Smooth muscle cell (in vitro differentiated cells): ENCODE measurements around the gene PLEKHB2. TPM values are rescaled to one million over a fixed set of nuclear protein-coding genes. Genes with fewer than 3 reads are reported as not detected.
A peak's percentile ranks its signal among the peaks of the same experiment; 100 is the strongest.

ENCODE experiments used
- DNase-seq: peaks from one replicate; lab custom pipeline; 2025; ENCODE audit not compliant: unreplicated experiment; lab: John Stamatoyannopoulos, UW
- H2AFZ ChIP-seq: fragments of 200-600 bp; sonication (generic); 2 replicates; pipeline ENCODE4 v1.6.0; 2016; ENCODE audit warnings: antibody characterized with exemption, low read depth, mild to moderate bottlenecking
- H3F3A ChIP-seq: fragments of 200-600 bp; sonication (generic); 2 replicates; pipeline ENCODE4 v1.6.0; 2017; ENCODE audit warnings: antibody characterized with exemption, low read depth
- H3K27ac ChIP-seq: fragments of 200-600 bp; sonication (generic); 2 replicates; pipeline ENCODE4 v1.5.1; 2016; ENCODE audit warnings: low read depth, mild to moderate bottlenecking
- H3K27me3 ChIP-seq: fragments of 200-600 bp; sonication (generic); 2 replicates; pipeline ENCODE4 v1.6.1; 2016; ENCODE audit warnings: low read depth, mild to moderate bottlenecking
- H3K36me3 ChIP-seq: fragments of 200-600 bp; sonication (generic); 2 replicates; pipeline ENCODE4 v1.5.1; 2016; ENCODE audit warnings: low read depth
- H3K4me1 ChIP-seq: fragments of 200-600 bp; sonication (generic); 2 replicates; pipeline ENCODE4 v1.5.1; 2016; ENCODE audit warnings: low read depth
- H3K4me2 ChIP-seq: fragments of 200-600 bp; sonication (generic); 2 replicates; pipeline ENCODE4 v1.6.0; 2016; ENCODE audit warnings: mild to moderate bottlenecking
- H3K4me3 ChIP-seq: fragments of 200-600 bp; sonication (generic); 2 replicates; pipeline ENCODE4 v1.5.1; 2016; ENCODE audit warnings: mild to moderate bottlenecking
- H3K79me2 ChIP-seq: fragments of 200-600 bp; sonication (generic); 2 replicates; pipeline ENCODE4 v1.6.0; 2016; ENCODE audit warnings: low read depth, mild to moderate bottlenecking
- H3K9ac ChIP-seq: fragments of 200-600 bp; sonication (generic); 2 replicates; pipeline ENCODE4 v1.6.0; 2016; ENCODE audit warnings: low read depth
- H3K9me3 ChIP-seq: fragments of 200-600 bp; sonication (generic); replicated peaks from 2 replicates; pipeline ENCODE4 v1.5.1; 2016; ENCODE audit warnings: low read depth
- H4K20me1 ChIP-seq: fragments of 200-600 bp; sonication (generic); 2 replicates; pipeline ENCODE4 v1.6.0; 2016; ENCODE audit warnings: low read depth
- WGBS: methylation state at CpG from one replicate; pipeline ENCODE4 v1.1.7; 2016; ENCODE audit warnings: low lambda C conversion rate; 5-methylcytosine and 5-hydroxymethylcytosine counted together
- polyA plus RNA-seq: library from polyadenylated mRNA; unstranded; fragments of >200 nt; fragmentation: Nextera tagmentation; extraction: Ambion mirVana; gene quantifications from 2 replicates; pipeline ENCODE4 v1.2.1, GENCODE V29; 2016
- total RNA-seq: library from RNA; depleted of rRNA; stranded (reverse); fragments of >200 nt; gene quantifications from 2 replicates; pipeline ENCODE4 v1.2.3, GENCODE V29; 2014
- TF ChIP-seq, protein P1 (sequence below): fragments of 200-600 bp; sonication (generic); IDR thresholded peaks from 2 replicates; pipeline ENCODE4 v1.5.1; 2017; ENCODE audit warnings: borderline replicate concordance, mild to moderate bottlenecking, antibody characterized with exemption; ENCODE audit not compliant: insufficient read depth, poor library complexity, severe bottlenecking

Gene PLEKHB2
- total and polyA plus RNA-seq, 2 experiments from 2014 or later, result 25.7 to 33.6 TPM

DNA sequence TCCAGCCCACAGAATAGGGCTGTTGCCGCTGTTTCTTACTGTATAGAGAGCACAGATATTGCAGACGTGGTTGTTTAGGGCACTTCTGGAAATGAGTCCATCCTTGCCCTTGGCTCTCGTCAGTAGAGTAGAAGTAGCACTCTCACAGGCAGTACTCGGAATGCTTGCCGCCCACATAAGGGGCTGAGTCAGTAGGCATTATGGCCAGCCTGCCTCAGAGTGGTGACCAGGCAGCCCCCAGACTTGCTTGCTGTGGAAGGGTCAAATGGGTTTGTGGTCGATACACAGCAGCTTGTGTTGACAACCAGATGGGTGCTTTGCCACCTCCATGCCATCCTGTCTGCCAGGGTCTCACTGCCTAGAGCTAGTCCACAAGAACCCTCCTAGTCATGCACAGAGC, 38.7 kb downstream of the PLEKHB2 start:
- Histone ChIP-seq H3K27me3 (no peaks in the 10 kb centered on the region), H3K4me3 (no peak overlapping the region), H3K36me3 (no peaks in the 10 kb centered on the region), H4K20me1 (peaks cover 56% of the 10 kb centered on the region), H3K27ac (peak overlapping the region; percentile 71), H3K4me2 (peak overlapping the region; percentile 39), H3F3A (no peaks in the 10 kb centered on the region), H3K9ac (no peak overlapping the region), H3K4me1 (no peaks in the 10 kb centered on the region), H2AFZ (no peak overlapping the region), H3K9me3 (no peaks in the 10 kb centered on the region), H3K79me2 (peaks cover 7% of the 10 kb centered on the region)
- 41% methylated on average over 6 of the region's 6 CpGs for WGBS
- DNase-seq, result no peak
- TF ChIP-seq, protein P1, sequence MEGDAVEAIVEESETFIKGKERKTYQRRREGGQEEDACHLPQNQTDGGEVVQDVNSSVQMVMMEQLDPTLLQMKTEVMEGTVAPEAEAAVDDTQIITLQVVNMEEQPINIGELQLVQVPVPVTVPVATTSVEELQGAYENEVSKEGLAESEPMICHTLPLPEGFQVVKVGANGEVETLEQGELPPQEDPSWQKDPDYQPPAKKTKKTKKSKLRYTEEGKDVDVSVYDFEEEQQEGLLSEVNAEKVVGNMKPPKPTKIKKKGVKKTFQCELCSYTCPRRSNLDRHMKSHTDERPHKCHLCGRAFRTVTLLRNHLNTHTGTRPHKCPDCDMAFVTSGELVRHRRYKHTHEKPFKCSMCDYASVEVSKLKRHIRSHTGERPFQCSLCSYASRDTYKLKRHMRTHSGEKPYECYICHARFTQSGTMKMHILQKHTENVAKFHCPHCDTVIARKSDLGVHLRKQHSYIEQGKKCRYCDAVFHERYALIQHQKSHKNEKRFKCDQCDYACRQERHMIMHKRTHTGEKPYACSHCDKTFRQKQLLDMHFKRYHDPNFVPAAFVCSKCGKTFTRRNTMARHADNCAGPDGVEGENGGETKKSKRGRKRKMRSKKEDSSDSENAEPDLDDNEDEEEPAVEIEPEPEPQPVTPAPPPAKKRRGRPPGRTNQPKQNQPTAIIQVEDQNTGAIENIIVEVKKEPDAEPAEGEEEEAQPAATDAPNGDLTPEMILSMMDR, result no peak

DNA sequence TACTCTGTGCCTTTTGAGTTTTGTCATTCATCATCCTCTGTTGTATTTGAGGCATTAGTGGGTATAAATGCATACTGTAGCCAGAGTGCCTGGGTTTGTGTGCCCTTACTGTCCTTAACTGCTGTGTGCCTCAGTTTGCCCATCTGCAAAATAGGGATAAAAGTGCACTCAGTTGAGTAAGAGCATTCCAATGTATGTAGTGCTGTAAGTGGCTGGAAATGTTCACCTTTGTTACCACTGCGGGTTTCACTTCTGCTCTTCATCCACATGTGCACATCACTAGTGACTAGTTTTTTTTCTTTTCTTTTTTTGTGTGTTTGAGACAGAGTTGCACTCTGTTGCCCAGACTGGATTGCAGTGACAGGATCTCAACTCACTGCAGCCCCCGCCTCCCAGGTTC, 39.9 kb downstream of the PLEKHB2 start:
- Histone ChIP-seq H3F3A (no peaks in the 10 kb centered on the region), H3K27me3 (no peaks in the 10 kb centered on the region), H3K4me2 (no peak overlapping the region), H3K9ac (no peak overlapping the region), H3K9me3 (no peaks in the 10 kb centered on the region), H3K27ac (no peak overlapping the region), H3K79me2 (peaks cover 7% of the 10 kb centered on the region), H3K4me1 (no peaks in the 10 kb centered on the region), H3K36me3 (no peaks in the 10 kb centered on the region), H3K4me3 (no peak overlapping the region), H2AFZ (no peak overlapping the region), H4K20me1 (peaks cover 44% of the 10 kb centered on the region)
- TF ChIP-seq, protein P1, result no peak
- no peak for DNase-seq
- WGBS, result 100% methylated on average over 2 of the region's 2 CpGs

DNA sequence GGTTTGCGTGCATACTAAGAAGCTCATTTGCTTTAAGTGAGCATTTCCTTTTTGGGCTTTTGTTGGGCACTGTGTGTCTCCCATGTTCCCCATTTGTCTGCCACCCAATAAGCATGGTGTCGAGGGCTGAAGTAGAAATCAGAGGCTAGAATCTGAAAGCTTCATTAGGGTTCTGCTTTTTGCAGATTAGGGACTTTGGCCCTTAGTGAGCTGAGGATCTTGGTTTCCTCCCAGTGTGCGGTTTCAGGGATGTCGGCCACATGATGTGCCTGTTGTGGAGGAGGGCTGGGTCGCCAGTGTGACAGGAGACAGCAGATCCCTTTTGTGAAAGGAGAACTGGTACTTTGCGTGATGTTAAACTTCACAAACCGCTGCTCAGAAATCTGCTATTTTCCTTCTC, 41.1 kb downstream of the PLEKHB2 start:
- H3K36me3 ChIP-seq, result no peaks in the 10 kb centered on the region
- DNase-seq, result no peak
- TF ChIP-seq, protein P1, result no peak
- peaks cover 7% of the 10 kb centered on the region for H3K79me2 ChIP-seq
- H3K4me3 ChIP-seq, result no peak overlapping the region
- H2AFZ ChIP-seq, result no peak overlapping the region
- no peak overlapping the region for H3K9ac ChIP-seq
- WGBS, result 97% methylated on average over 7 of the region's 7 CpGs
- no peaks in the 10 kb centered on the region for H3K4me1 ChIP-seq
- peaks cover 44% of the 10 kb centered on the region for H4K20me1 ChIP-seq
- H3K27ac ChIP-seq, result no peak overlapping the region
- no peaks in the 10 kb centered on the region for H3K27me3 ChIP-seq
- no peaks in the 10 kb centered on the region for H3K9me3 ChIP-seq
- H3K4me2 ChIP-seq, result no peak overlapping the region
- no peaks in the 10 kb centered on the region for H3F3A ChIP-seq

DNA sequence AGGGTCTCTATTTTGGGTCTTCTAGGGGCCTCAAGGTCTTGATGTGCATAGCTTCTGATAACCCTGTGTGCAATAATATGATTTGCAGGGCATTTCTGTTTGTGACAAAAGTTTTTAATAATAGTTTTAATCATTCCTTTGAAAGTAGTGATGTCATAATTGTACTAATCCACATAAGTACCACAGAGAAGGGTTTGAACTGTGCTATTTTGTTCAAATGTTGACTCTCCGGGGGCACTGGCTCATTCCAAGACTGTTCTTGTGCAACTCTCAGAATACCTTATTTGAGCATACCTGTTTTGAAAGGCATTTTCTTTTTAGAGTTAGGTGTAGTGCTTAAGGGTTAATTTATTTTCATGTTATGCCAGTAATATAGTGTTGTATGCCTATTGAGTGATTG, 41.6 kb downstream of the PLEKHB2 start:
- H3K36me3 ChIP-seq, result no peaks in the 10 kb centered on the region
- no peak overlapping the region for H2AFZ ChIP-seq
- no peak overlapping the region for H3K4me3 ChIP-seq
- no peaks in the 10 kb centered on the region for H3F3A ChIP-seq
- 93% methylated on average over 1 of the region's 1 CpG for WGBS
- no peak overlapping the region for H3K9ac ChIP-seq
- no peak for DNase-seq
- H3K27ac ChIP-seq, result no peak overlapping the region
- no peaks in the 10 kb centered on the region for H3K4me1 ChIP-seq
- peaks cover 7% of the 10 kb centered on the region for H3K79me2 ChIP-seq
- H4K20me1 ChIP-seq, result peaks cover 42% of the 10 kb centered on the region
- no peak overlapping the region for H3K4me2 ChIP-seq
- no peaks in the 10 kb centered on the region for H3K27me3 ChIP-seq
- TF ChIP-seq, protein P1, result no peak
- H3K9me3 ChIP-seq, result no peaks in the 10 kb centered on the region
